Mononuclear cell (primary cell): ENCODE data around the gene CLEC16A. TPM values are rescaled to one million over a fixed set of nuclear protein-coding genes. Genes with fewer than 3 reads are reported as not detected.

Source experiments
- H3K27me3 ChIP-seq: 2 replicates; pipeline ENCODE4 v1.6.0; 2011; ENCODE audit warnings: low read length, control low read depth; ENCODE audit not compliant: insufficient read depth
- H3K4me1 ChIP-seq: 2 replicates; pipeline ENCODE4 v1.5.1; 2011; ENCODE audit warnings: mild to moderate bottlenecking, low read length, control low read depth; ENCODE audit not compliant: insufficient read depth
- H3K4me3 ChIP-seq: 2 replicates; pipeline ENCODE4 v1.5.1; 2011; ENCODE audit warnings: mild to moderate bottlenecking, low read length, moderate library complexity
- H3K9me3 ChIP-seq: 2 replicates; pipeline ENCODE4 v1.5.1; 2011; ENCODE audit warnings: low read depth, mild to moderate bottlenecking, control low read depth, low read length
- total RNA-seq: library from RNA; depleted of rRNA; stranded (reverse); fragments of >200 nt; gene quantifications from one replicate; pipeline ENCODE4 v1.2.3, GENCODE V29; 2012

The CLEC16A gene
- total RNA-seq, 1 donor: 26.9 TPM

DNA sequence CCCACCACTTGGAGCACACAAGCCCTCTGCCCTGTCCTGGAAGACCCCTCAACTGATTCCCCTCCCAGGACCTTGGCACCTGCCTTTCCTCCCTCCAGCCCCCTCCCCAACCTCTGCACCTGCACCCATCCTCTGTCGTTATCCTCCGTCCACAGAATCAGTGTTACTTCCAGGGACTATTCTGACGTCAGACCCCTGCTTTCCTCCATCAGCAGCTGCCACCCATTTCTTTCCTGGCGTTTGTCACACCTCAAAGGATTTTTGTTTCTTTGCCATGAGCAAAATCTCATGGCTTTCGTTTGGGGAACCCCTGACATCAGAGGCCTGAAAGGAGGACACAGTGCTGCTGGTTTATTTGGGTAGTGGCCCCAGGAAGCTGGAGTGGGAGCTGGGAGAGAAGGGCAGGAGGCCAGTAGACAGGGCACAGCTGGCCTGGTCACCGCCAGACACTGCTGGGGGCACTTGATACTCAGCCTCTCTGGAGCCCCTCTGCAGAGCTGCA is 243.2 kb downstream of the CLEC16A start:
- H3K4me1 ChIP-seq: peaks cover 6% of the 10 kb centered on the region

DNA sequence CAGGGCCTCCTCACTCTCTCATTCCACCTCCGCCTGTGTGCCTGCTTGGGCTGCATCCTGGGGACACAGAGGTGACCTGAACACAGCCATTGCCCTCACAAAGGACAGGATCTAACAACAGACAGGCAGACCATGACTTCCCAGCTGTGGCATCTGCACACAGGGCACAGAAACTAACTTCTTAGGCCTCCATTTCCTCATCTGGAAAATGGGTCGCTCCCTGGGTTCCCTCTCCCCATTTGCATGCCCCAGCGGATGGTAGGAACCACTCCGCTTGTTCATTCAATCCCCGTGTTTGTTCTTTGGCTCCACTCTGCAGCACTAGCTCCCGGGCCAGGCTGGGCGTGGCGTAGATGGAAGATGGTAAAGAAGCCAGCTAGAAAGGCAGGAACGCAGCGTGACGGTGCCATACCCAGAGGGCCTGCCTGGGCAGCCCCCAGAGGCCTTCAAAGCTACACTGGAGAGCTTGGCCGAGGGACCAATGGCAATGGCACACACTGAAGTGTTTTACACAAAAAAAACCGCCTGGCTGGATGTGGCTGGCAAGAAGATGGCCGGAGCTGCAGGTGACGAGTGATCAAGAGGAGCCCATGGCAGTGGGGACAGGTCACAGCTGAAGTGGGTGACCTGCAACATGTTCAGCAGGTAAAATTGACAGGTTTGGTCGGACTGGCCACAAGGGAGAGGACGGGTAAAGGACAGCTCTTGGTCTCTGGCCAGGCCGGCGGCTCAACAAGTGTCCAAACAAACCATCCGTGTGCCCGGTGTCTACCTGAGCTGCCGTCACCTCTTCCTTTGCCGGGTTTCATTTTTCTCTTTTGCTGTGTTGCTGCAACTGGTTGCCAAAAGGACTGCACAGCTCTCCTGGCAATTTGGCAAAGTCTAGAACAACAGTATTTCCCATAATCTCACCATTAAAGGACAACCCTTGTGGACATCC is 244.7 kb downstream of the CLEC16A start:
- Histone ChIP-seq H3K27me3 (no peaks in the 10 kb centered on the region), H3K9me3 (no peaks in the 10 kb centered on the region), H3K4me3 (no peak overlapping the region), H3K4me1 (no peaks in the 10 kb centered on the region)

More for the DNA sequence above, 243.2 kb downstream of the CLEC16A start:
- no peaks in the 10 kb centered on the region for H3K27me3 ChIP-seq
- H3K4me3 ChIP-seq: no peak overlapping the region
- H3K9me3 ChIP-seq: no peaks in the 10 kb centered on the region

DNA sequence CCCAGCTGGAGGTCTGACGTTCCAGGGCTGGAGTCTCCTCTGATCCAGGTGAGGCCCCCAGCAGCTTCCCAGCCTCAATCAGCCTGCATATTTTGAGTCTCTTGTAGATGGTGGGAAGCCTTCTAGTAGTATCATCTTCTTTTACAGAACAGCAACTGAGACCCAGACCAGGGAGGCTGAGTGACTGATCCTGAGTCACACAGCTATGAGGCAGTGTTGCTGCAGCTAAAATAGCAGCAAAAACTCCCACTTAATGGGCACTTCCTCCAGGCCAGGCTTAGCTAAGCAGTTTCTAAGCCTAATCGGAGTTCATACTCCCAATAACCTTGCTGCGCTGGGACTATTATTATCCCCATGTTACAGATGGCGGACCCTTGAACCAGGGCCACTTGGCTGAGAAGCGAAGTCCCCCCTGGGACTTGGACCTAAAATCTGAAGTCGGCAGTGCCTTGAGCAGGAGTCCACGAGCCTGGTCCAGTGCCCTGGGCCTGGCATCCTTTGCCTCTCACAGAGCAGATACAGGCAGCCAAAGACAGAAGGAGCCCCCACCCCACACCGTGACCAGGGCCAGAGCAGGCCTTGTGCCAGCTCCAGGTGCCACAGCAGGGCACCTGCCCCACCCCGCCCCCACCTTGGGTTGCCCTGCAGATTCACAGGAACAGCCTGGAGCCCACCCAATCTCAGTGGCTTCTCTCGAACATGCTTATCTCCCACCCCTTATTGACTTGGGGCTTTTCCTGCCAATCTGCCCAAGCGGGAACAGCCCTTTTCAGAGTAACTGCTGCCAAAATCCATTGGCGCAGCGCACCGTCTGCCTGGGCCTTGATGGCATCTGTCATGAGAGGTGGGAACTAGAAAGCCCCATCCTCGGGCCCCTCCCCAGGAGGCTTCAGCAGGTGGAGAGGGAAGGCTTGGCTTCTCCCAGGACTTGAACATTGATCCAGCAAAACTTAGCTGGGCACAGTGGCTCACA is 246.5 kb downstream of the CLEC16A start:
- no peaks in the 10 kb centered on the region for H3K27me3 ChIP-seq
- H3K4me1 ChIP-seq: peaks cover 8% of the 10 kb centered on the region
- no peaks in the 10 kb centered on the region for H3K9me3 ChIP-seq
- H3K4me3 ChIP-seq: no peak overlapping the region

DNA sequence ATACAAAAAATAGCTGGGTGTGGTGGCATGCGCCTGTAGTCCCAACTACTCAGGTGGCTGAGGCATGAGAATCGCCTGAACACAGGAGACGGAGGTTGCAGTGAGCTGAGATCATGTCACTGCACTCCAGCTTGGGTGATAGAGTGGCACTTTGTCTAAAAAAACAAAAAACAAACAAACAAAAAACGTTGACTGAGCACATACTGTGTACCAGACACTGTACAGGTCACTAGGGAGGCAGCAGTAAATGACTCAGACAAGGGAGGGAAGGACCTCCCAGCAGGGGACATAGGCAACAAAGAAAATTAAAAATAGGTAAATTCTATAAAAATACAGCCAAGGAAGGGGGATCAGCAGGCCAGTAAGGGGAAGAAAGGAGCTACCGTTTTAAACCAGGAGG is 247.3 kb downstream of the CLEC16A start:
- peaks cover 8% of the 10 kb centered on the region for H3K4me1 ChIP-seq

DNA sequence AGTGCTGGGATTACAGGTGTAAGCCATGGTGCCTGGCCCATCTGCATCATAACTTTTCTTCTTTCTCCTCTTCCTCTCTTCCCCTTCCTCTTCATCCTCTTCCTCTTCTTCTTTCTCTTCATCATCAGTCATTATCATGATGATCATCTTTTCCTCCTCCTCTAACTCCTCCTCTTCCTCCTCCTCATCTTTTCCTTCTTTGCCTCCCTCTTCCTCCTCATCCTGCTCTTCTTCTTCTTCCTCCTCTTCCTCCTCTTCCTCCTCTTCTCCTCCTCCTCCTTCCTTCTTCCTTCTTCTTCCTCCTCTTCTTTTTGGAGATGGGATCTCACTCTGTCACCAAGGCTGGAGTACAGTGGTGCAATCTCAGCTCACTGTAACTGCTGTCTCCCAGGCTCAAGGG is 249.1 kb downstream of the CLEC16A start:
- no peaks in the 10 kb centered on the region for H3K27me3 ChIP-seq
- H3K4me1 ChIP-seq: peaks cover 8% of the 10 kb centered on the region
- H3K9me3 ChIP-seq: no peaks in the 10 kb centered on the region
- H3K4me3 ChIP-seq: no peak overlapping the region

More for the DNA sequence above, 247.3 kb downstream of the CLEC16A start:
- no peaks in the 10 kb centered on the region for H3K27me3 ChIP-seq
- no peak overlapping the region for H3K4me3 ChIP-seq
- H3K9me3 ChIP-seq: no peaks in the 10 kb centered on the region

DNA sequence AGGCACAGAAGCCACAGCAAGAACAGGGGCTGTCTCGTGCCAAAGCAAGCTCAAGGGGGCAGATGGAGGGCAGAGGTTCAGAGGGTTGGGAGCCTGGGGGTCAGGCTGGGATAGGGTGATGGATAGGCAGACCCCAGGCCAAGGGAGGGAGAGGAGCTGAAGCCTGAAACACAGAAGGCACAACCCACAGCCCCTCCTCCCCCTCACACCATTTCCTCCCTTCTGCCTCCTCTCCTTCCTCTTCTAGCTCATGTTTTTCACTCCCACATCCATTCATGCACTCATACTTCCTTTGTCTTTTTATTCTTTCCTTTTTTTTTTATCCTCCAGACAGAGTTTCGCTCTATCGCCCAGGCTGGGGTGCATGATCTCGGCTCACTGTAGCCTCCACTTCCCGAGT is 250.5 kb downstream of the CLEC16A start:
- Histone ChIP-seq H3K4me1 (peaks cover 18% of the 10 kb centered on the region), H3K4me3 (no peak overlapping the region), H3K27me3 (no peaks in the 10 kb centered on the region), H3K9me3 (no peaks in the 10 kb centered on the region)

DNA sequence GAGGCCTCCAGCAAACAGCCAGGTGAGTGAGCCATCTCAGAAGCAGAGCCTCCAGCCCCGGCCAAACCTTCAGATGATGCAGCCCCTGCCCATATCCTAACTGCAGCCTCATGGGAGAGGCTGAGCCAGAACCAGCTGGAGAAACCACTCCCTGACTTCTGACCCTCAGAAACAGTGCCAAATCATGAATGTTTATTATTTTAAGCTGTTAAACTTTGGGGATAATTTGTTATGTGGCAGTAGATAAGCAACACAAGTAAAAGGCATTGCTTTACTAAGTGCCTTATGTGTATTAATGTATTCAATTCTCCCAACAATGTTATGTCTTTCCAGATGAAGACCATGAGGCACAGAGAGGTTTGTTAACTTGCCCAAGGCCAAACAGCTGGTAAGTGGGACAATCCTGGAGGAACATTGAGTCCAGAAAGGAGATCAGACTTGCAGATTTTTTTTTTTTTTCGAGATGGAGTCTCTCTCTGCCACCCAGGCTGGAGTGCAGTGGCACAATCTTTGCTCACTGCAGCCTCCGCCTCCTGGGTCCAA is 252.0 kb downstream of the CLEC16A start:
- peaks cover 23% of the 10 kb centered on the region for H3K4me1 ChIP-seq
- no peaks in the 10 kb centered on the region for H3K27me3 ChIP-seq
- H3K4me3 ChIP-seq: no peak overlapping the region
- no peaks in the 10 kb centered on the region for H3K9me3 ChIP-seq

DNA sequence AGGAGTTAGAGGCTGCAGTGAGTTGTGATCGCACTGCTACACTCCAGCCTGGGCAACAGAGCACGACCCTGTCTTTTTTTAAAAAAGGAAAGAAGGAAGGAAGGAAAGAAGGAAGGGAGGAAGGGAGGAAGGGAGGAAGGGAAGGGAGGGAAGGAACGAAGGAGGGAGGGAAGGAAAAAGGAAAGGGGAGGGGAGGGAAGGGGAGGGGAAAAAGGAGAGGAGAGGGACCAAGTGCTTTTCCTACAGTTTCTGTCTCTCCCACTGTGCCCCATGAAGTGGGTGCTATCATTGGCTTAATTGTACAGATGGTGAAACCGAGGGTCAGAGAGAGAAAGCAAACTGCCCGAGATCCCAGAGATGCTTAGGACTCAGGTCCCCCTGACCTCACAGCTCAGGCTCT is 254.0 kb downstream of the CLEC16A start:
- peaks cover 43% of the 10 kb centered on the region for H3K4me1 ChIP-seq

DNA sequence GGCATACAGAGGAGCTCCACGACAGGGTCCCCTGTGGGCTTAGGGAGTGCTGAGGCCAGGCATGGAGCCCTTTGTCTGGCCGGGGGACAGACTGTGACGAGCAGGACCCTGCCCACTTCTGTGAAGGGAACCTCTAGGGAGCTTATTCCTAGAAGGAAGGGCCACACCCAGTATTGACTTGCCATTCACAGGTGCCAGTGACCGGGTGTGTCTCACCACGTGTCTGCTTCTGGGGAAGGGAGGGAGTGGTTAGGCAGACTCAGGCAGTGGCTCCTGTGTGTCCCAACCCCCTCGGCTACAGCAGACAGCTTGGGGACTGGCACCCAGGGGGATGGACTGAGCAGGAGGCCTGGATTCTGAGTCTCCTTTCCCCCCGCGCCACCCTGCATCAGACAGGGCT is 254.5 kb downstream of the CLEC16A start:
- Histone ChIP-seq H3K27me3 (no peaks in the 10 kb centered on the region), H3K9me3 (no peaks in the 10 kb centered on the region), H3K4me1 (peaks cover 44% of the 10 kb centered on the region), H3K4me3 (no peak overlapping the region)

More for the DNA sequence above, 254.0 kb downstream of the CLEC16A start:
- no peaks in the 10 kb centered on the region for H3K9me3 ChIP-seq
- no peaks in the 10 kb centered on the region for H3K27me3 ChIP-seq
- H3K4me3 ChIP-seq: no peak overlapping the region

DNA sequence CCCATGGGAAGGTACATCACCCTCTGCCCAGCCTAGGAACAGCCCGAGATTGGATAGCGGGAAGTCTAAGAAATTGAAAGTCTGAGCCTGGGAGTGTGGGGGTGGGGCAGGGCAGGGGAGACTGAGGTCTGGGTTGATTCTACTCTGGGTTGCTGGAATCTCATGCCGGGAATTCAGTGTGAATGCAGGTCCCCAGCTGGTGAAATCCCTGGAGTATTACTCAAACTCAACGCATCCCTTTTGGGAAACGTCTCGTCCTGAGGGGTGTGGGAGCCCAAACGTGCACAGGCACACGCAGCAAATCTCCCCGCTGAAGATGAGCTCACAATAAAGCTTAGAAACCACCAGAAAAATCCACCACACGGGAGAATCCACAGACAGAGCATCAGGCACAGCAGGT is 256.2 kb downstream of the CLEC16A start:
- Histone ChIP-seq H3K4me3 (no peak overlapping the region), H3K9me3 (no peaks in the 10 kb centered on the region), H3K4me1 (peaks cover 48% of the 10 kb centered on the region), H3K27me3 (no peaks in the 10 kb centered on the region)

DNA sequence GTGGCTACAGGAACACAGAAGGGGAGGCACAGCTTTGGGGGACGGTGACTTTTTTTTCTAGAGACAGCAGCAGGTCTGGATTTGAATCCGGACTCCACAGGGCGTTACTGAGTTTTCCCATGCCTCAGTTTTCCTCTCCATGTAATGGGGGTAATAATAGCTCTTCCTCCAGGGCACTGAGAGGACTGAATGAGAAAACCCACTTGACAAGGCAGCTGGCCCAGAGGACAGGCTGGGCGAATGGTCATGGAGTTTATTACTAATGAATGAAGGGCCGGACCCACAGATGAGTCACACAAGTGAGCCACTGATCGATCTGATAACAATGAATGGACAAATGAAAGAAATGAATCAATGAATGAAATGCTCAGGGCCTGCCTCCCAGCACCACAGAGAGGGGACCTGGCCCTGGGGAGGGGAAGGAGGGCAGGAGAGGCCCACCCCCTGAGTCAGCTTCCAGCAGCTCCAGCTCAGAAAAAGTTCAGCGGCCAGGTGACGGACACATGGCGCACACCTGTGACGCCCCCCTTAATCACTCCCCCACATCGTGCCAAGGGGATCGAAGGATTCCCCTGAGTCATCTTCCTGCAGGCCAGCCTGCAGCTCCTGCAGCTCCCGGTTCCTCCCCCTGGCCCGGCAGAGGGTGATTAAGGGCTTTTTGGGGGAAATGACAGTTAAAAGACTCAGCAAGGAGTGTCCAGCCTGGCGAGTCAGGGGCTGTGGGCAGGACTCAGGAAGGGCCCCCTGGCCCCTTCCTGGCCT is 257.3 kb downstream of the CLEC16A start:
- no peak overlapping the region for H3K4me3 ChIP-seq
- H3K27me3 ChIP-seq: no peaks in the 10 kb centered on the region
- no peaks in the 10 kb centered on the region for H3K9me3 ChIP-seq
- H3K4me1 ChIP-seq: peaks cover 59% of the 10 kb centered on the region

DNA sequence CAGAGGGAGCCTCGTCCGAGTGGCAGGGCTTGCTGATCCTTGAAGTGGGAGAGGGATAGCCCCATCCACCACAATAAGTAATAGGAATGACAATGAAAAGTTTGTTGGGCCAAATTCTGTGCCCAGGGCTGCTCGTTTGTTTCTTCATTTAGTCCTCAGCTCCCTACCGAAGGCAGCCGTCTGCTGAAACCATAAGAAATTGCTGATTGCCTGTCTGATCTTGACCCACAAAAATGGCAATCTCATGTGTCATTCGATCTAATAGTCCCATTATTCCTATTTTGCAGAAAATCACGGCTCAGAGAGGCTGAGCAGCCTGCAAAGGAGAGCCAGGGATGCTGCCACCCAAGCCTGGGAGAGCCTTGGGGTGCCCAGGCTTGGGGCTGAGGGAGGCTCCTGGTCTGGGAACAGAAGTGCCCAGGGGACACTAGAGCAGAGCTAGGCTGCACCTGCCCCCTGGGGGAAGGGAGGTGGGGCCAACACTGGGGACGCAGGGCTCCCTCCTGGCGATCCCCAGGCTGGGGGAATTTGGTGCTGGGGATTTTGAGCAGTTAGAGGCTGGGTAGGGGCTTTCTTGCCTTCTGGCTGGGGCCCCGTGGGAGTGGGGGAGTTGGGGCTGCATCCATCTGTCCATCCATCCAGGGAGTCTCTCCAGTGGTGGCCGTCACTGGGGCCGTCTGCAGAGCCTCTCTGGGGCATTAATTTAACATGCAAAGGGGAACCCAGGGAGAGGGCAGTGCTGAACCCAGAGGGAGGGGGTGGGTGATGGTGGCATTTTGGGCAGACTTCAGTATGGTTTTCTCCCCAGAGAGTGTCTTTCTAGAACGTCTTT is 258.1 kb downstream of the CLEC16A start:
- no peaks in the 10 kb centered on the region for H3K9me3 ChIP-seq
- peaks cover 63% of the 10 kb centered on the region for H3K4me1 ChIP-seq
- no peaks in the 10 kb centered on the region for H3K27me3 ChIP-seq
- H3K4me3 ChIP-seq: no peak overlapping the region

DNA sequence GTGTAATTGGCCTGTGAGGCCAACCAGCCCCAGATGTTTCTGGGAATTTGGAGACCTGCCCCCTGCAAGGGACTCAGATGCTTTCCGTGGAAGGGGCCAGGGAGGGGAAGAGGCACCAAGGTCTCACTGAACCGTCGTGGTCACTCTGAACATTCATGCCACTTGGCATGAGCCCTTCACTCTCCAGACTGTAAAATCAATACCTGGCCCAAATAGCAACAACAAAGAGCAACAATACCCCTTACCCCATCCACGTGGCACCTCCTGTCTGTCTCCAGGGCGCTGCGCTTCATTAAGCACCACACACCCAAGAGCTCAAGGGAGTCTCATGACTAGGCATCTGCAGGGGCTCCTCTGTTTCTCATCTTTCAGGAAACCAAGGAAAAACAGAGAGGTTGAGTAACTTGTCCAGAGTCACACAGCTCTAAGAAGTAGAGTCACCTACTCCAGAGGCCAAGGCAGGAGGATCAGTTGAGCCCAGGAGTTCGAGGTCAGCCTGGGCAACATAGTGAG is 258.8 kb downstream of the CLEC16A start:
- no peak overlapping the region for H3K4me3 ChIP-seq
- H3K27me3 ChIP-seq: no peaks in the 10 kb centered on the region
- H3K4me1 ChIP-seq: peaks cover 65% of the 10 kb centered on the region
- H3K9me3 ChIP-seq: no peaks in the 10 kb centered on the region
